Activated CD4-positive, alpha-beta memory T cell treated with anti-CD3 and anti-CD28 coated beads for 36 hours (primary cell): ENCODE measurements around the gene CFAP68. TPM values are rescaled to one million over a fixed set of nuclear protein-coding genes. Genes with fewer than 3 reads are reported as not detected.
A peak's percentile ranks its signal among the peaks of the same experiment; 100 is the strongest.
"Not testable (repeated sequence)": the region's sequence is repeated elsewhere in the genome, so short reads cannot be mapped to it uniquely, and the experiment has no call there.

Source experiments
- CTCF ChIA-PET: fragments of 350-600 bp; sonication (Branson Sonifier 250); formaldehyde crosslinking; loops from one replicate; lab custom pipeline; 2021; ENCODE audit warnings: antibody characterized with exemption, inconsistent platforms; lab: Charles Lee
- POLR2A ChIA-PET: fragments of 350-600 bp; sonication (Branson Sonifier 250); formaldehyde crosslinking; loops from one replicate; lab custom pipeline; 2021; ENCODE audit warnings: antibody characterized with exemption; lab: Charles Lee
- DNase-seq: peaks from one replicate; pipeline ENCODE4 v3.0.0-alpha.2; 2020
- H3K27ac Mint-ChIP-seq: one replicate; pipeline ENCODE4 v1.8.0; 2021; ENCODE audit warnings: mixed read lengths
- H3K27me3 Mint-ChIP-seq: one replicate; pipeline ENCODE4 v1.8.0; 2021; ENCODE audit warnings: mixed read lengths
- H3K36me3 Mint-ChIP-seq: one replicate; pipeline ENCODE4 v1.8.0; 2021; ENCODE audit warnings: mixed read lengths
- H3K4me1 Mint-ChIP-seq: one replicate; pipeline ENCODE4 v1.8.0; 2021; ENCODE audit warnings: low read depth, mixed read lengths
- H3K4me3 Mint-ChIP-seq: one replicate; pipeline ENCODE4 v1.8.0; 2021; ENCODE audit warnings: mild to moderate bottlenecking, mixed read lengths
- H3K9me3 Mint-ChIP-seq: one replicate; pipeline ENCODE4 v1.8.0; 2021; ENCODE audit warnings: mixed read lengths
- intact Hi-C: fragments of 100-400 bp; cut with micrococcal nuclease; formaldehyde crosslinking; loops from one replicate; pipeline ENCODE4 v1.15.1; 2023
- total RNA-seq, 2 experiments: library from RNA; stranded (reverse); gene quantifications; one replicate each; pipeline ENCODE4 v1.2.3, GENCODE V29; 2021

The CFAP68 gene
- total RNA-seq, 2 experiments from 2014 or later: 29.9 to 33.6 TPM

GRCh38 chr11:111920908-111921307 lies 41.6 kb downstream of the CFAP68 start:
- Mint-ChIP-seq H3K9me3 (no peaks in the 10 kb centered on the region), H3K27ac (no peak overlapping the region), H3K4me3 (no peak overlapping the region), H3K27me3 (peaks cover 16% of the 10 kb centered on the region), H3K36me3 (no peaks in the 10 kb centered on the region), H3K4me1 (peaks cover 3% of the 10 kb centered on the region)
- ChIA-PET CTCF (no interaction called here), POLR2A (no interaction called here)
- DNase-seq: no peak
- intact Hi-C loops: no loop called here

- H3K27me3 Mint-ChIP-seq: peaks cover 11% of the 10 kb centered on the region
- ChIA-PET POLR2A (no interaction called here), CTCF (no interaction called here)
- H3K4me3 Mint-ChIP-seq: no peak overlapping the region
- DNase-seq: no peak
- H3K4me1 Mint-ChIP-seq: peaks cover 9% of the 10 kb centered on the region
- H3K27ac Mint-ChIP-seq: no peak overlapping the region
- intact Hi-C loops: no loop called here
- H3K9me3 Mint-ChIP-seq: no peaks in the 10 kb centered on the region
- no peaks in the 10 kb centered on the region for H3K36me3 Mint-ChIP-seq
These were observed 42.3 kb downstream of the CFAP68 start for GRCh38 chr11:111921541-111922230.

GRCh38 chr11:111922803-111923202 lies 43.5 kb downstream of the CFAP68 start:
- H3K27me3 Mint-ChIP-seq: peaks cover 7% of the 10 kb centered on the region
- H3K4me1 Mint-ChIP-seq: peaks cover 13% of the 10 kb centered on the region
- H3K27ac Mint-ChIP-seq: no peak overlapping the region
- intact Hi-C loops: no loop called here
- POLR2A ChIA-PET: no interaction called here
- no peaks in the 10 kb centered on the region for H3K36me3 Mint-ChIP-seq
- H3K9me3 Mint-ChIP-seq: no peaks in the 10 kb centered on the region
- H3K4me3 Mint-ChIP-seq: no peak overlapping the region
- CTCF ChIA-PET: no interaction called here
- DNase-seq: no peak

GRCh38 chr11:111923351-111923788 lies 44.0 kb downstream of the CFAP68 start:
- ChIA-PET CTCF (no interaction called here), POLR2A (no interaction called here)
- DNase-seq: no peak
- H3K4me1 Mint-ChIP-seq: peaks cover 13% of the 10 kb centered on the region
- peaks cover 7% of the 10 kb centered on the region for H3K27me3 Mint-ChIP-seq
- H3K27ac Mint-ChIP-seq: no peak overlapping the region
- H3K9me3 Mint-ChIP-seq: no peaks in the 10 kb centered on the region
- H3K36me3 Mint-ChIP-seq: no peaks in the 10 kb centered on the region
- intact Hi-C loops: no loop called here
- no peak overlapping the region for H3K4me3 Mint-ChIP-seq

- no peak for DNase-seq
- no peaks in the 10 kb centered on the region for H3K9me3 Mint-ChIP-seq
- CTCF ChIA-PET: interaction anchor here (1.8 kb wide), 1 partner anchor 58 kb away, joined by 5 read pairs; no protein-coding TSS in a partner anchor
- H3K27me3 Mint-ChIP-seq: peaks cover 7% of the 10 kb centered on the region
- POLR2A ChIA-PET: no interaction called here
- H3K36me3 Mint-ChIP-seq: no peaks in the 10 kb centered on the region
- peaks cover 13% of the 10 kb centered on the region for H3K4me1 Mint-ChIP-seq
- intact Hi-C loops: no loop called here
- H3K4me3 Mint-ChIP-seq: no peak overlapping the region
- no peak overlapping the region for H3K27ac Mint-ChIP-seq
These were observed 44.6 kb downstream of the CFAP68 start for GRCh38 chr11:111923951-111924350.

- intact Hi-C loops: loop anchor here (1.0 to 5.0 kb wide), 3 partner anchors 99 to 324 kb away; partner anchors contain the start of genes DLAT, PPP2R1B and SIK2
- Mint-ChIP-seq H3K36me3 (no peaks in the 10 kb centered on the region), H3K4me1 (peaks cover 13% of the 10 kb centered on the region), H3K27ac (peak overlapping the region; percentile 86), H3K9me3 (no peaks in the 10 kb centered on the region), H3K27me3 (peaks cover 2% of the 10 kb centered on the region), H3K4me3 (peak overlapping the region; percentile 84)
- no peak for DNase-seq
- CTCF ChIA-PET: interaction anchor here (1.3 to 5.0 kb wide), 8 partner anchors 10 to 188 kb away, joined by 3 to 51 read pairs (median 5); partner anchors contain the start of gene ALG9
- POLR2A ChIA-PET: interaction anchor here (1.6 to 2.2 kb wide), 5 partner anchors 12 to 99 kb away, joined by 5 to 23 read pairs (median 7); partner anchors contain the start of genes ALG9, DIXDC1 and DLAT
These were observed 46.6 kb downstream of the CFAP68 start for GRCh38 chr11:111925953-111926352.

GRCh38 chr11:111926505-111927391 lies 47.4 kb downstream of the CFAP68 start:
- Mint-ChIP-seq H3K27me3 (no peaks in the 10 kb centered on the region), H3K4me3 (peak overlapping the region; percentile 84), H3K27ac (peak overlapping the region; percentile 86), H3K36me3 (no peaks in the 10 kb centered on the region), H3K4me1 (peaks cover 13% of the 10 kb centered on the region), H3K9me3 (no peaks in the 10 kb centered on the region)
- intact Hi-C loops: loop anchor here (1.0 to 5.0 kb wide), 7 partner anchors 12 to 324 kb away; partner anchors contain the start of genes CFAP68, DLAT, FDXACB1 and PPP2R1B
- peak; percentile 98 for DNase-seq
- CTCF ChIA-PET: interaction anchor here (0.6 to 5.0 kb wide), 18 partner anchors 8 to 363 kb away, joined by 3 to 51 read pairs (median 4); partner anchors contain the start of genes ALG9, C11orf52, DIXDC1 and SDHD
- POLR2A ChIA-PET: interaction anchor here (0.8 to 2.2 kb wide), 6 partner anchors 11 to 132 kb away, joined by 5 to 23 read pairs (median 7); partner anchors contain the start of genes ALG9, DIXDC1 and DLAT

GRCh38 chr11:111930472-111930871 lies 51.1 kb downstream of the CFAP68 start:
- Mint-ChIP-seq H3K36me3 (no peaks in the 10 kb centered on the region), H3K9me3 (no peaks in the 10 kb centered on the region), H3K4me3 (no peak overlapping the region), H3K4me1 (peaks cover 30% of the 10 kb centered on the region), H3K27ac (no peak overlapping the region), H3K27me3 (no peaks in the 10 kb centered on the region)
- POLR2A ChIA-PET: no interaction called here
- CTCF ChIA-PET: interaction anchor here (0.6 to 5.0 kb wide), 3 partner anchors 9 to 418 kb away, joined by 3 to 51 read pairs (median 14); no protein-coding TSS in a partner anchor
- no peak for DNase-seq
- intact Hi-C loops: loop anchor here (10.0 kb wide), 2 partner anchors 244 to 556 kb away; partner anchors contain the start of genes BCO2 and POU2AF1

GRCh38 chr11:111932611-111932950 lies 53.2 kb downstream of the CFAP68 start:
- Mint-ChIP-seq H3K36me3 (no peaks in the 10 kb centered on the region), H3K9me3 (no peaks in the 10 kb centered on the region), H3K27ac (peak overlapping the region; percentile 87), H3K27me3 (no peaks in the 10 kb centered on the region), H3K4me1 (peaks cover 32% of the 10 kb centered on the region), H3K4me3 (peak overlapping the region; percentile 53)
- no peak for DNase-seq
- ChIA-PET CTCF (interaction anchor here (1.0 to 10.7 kb wide), 9 partner anchors 12 to 88 kb away, joined by 3 to 190 read pairs (median 5); no protein-coding TSS in a partner anchor), POLR2A (interaction anchor here (1.4 to 2.5 kb wide), 2 partner anchors 11 to 50 kb away, joined by 6 to 8 read pairs; no protein-coding TSS in a partner anchor)
- intact Hi-C loops: loop anchor here (1.0 to 10.0 kb wide), 8 partner anchors 12 to 558 kb away; partner anchors contain the start of genes BCO2, POU2AF1, SDHD and TIMM8B

GRCh38 chr11:111933176-111933575 lies 53.8 kb downstream of the CFAP68 start:
- not testable (repeated sequence) for H3K4me3 Mint-ChIP-seq, H3K36me3 Mint-ChIP-seq, H3K9me3 Mint-ChIP-seq, H3K27me3 Mint-ChIP-seq, DNase-seq
- intact Hi-C loops: loop anchor here (10.0 kb wide), 2 partner anchors 242 to 558 kb away; partner anchors contain the start of genes BCO2 and POU2AF1
- Mint-ChIP-seq H3K27ac (peak overlapping the region; percentile 49), H3K4me1 (peaks cover 37% of the 10 kb centered on the region)
- CTCF ChIA-PET: interaction anchor here (3.5 to 10.7 kb wide), 2 partner anchors 12 to 47 kb away, joined by 17 to 190 read pairs; no protein-coding TSS in a partner anchor
- POLR2A ChIA-PET: interaction anchor here (1.1 to 2.5 kb wide), 2 partner anchors 11 to 25 kb away, joined by 3 to 8 read pairs; no protein-coding TSS in a partner anchor

- POLR2A ChIA-PET: interaction anchor here (1.1 to 2.5 kb wide), 2 partner anchors 10 to 25 kb away, joined by 3 to 8 read pairs; no protein-coding TSS in a partner anchor
- peaks cover 44% of the 10 kb centered on the region for H3K4me1 Mint-ChIP-seq
These were observed 54.5 kb downstream of the CFAP68 start for GRCh38 chr11:111933872-111934271.

More at GRCh38 chr11:111933872-111934271, 54.5 kb downstream of the CFAP68 start:
- CTCF ChIA-PET: interaction anchor here (0.8 to 10.7 kb wide), 3 partner anchors 11 to 46 kb away, joined by 3 to 190 read pairs (median 17); no protein-coding TSS in a partner anchor
- DNase-seq: no peak
- intact Hi-C loops: loop anchor here (2.0 to 10.0 kb wide), 3 partner anchors 91 to 559 kb away; partner anchors contain the start of genes BCO2, DLAT and POU2AF1
- H3K27ac Mint-ChIP-seq: no peak overlapping the region
- H3K36me3 Mint-ChIP-seq: no peaks in the 10 kb centered on the region
- H3K4me3 Mint-ChIP-seq: no peak overlapping the region
- no peaks in the 10 kb centered on the region for H3K27me3 Mint-ChIP-seq
- no peaks in the 10 kb centered on the region for H3K9me3 Mint-ChIP-seq
